Ectodermal cell (in vitro differentiated cells): ENCODE results near the gene NOL11.

ENCODE experiments used
- H3K27ac ChIP-seq: 2 replicates; pipeline ENCODE4 v1.7.0; 2013; ENCODE audit warnings: mild to moderate bottlenecking, low read depth, low read length; ENCODE audit not compliant: insufficient read depth, poor library complexity, severe bottlenecking
- H3K27me3 ChIP-seq: 2 replicates; pipeline ENCODE4 v1.7.0; 2013; ENCODE audit warnings: mild to moderate bottlenecking, low read length; ENCODE audit not compliant: insufficient read depth, control insufficient read depth, poor library complexity, severe bottlenecking
- H3K36me3 ChIP-seq: one replicate; pipeline ENCODE4 v1.7.0; 2013; ENCODE audit warnings: low read length; ENCODE audit not compliant: control insufficient read depth, insufficient read depth
- H3K4me1 ChIP-seq: one replicate; pipeline ENCODE4 v1.7.0; 2013; ENCODE audit warnings: low read length; ENCODE audit not compliant: control insufficient read depth, insufficient read depth
- H3K4me3 ChIP-seq: 2 replicates; pipeline ENCODE4 v1.7.0; 2013; ENCODE audit warnings: low read depth, low read length, control low read depth; ENCODE audit not compliant: insufficient read depth
- H3K9me3 ChIP-seq: 2 replicates; pipeline ENCODE4 v1.7.0; 2013; ENCODE audit warnings: mild to moderate bottlenecking, low read length, moderate library complexity; ENCODE audit not compliant: control insufficient read depth
- WGBS, 2 experiments: methylation state at CpG; one replicate each; pipeline ENCODE4 v1.1.7; 2013; ENCODE audit warnings: missing lambda C conversion rate in 2 of 2; 5-methylcytosine and 5-hydroxymethylcytosine counted together

The NOL11 gene

DNA sequence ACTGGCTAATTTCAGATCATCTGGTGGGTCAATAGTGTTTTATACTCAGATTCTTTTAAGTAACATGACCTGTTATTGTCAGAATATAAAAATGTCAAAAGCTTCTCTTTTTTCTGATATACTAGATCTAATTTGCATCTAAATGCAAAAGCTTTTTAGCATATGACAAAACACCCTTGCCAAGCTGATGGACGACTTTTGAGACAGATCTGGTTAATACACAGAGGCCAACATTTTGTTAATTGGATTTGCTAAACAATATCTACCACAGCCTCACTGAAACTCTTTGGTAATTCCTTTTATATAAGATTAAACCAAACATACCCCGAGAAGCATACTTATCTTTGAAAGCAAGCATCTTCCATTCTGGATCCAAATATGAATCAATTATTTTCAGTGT is 10.3 kb upstream of the NOL11 start:
- 92 to 93% methylated on average over 2 of the region's 2 CpGs for WGBS, 2 experiments
- H3K36me3 ChIP-seq = no peaks in the 10 kb centered on the region
- no peak overlapping the region for H3K4me3 ChIP-seq
- H3K4me1 ChIP-seq = no peaks in the 10 kb centered on the region
- no peak overlapping the region for H3K27ac ChIP-seq
- H3K27me3 ChIP-seq = no peaks in the 10 kb centered on the region
- H3K9me3 ChIP-seq = no peaks in the 10 kb centered on the region

GRCh38 chr17:67708378-67708777 is 9.4 kb upstream of the NOL11 start:
- WGBS, 2 experiments = 90 to 93% methylated on average over 3 of the region's 3 CpGs
- Histone ChIP-seq H3K36me3 (no peaks in the 10 kb centered on the region), H3K27ac (no peak overlapping the region), H3K9me3 (no peaks in the 10 kb centered on the region), H3K4me1 (no peaks in the 10 kb centered on the region), H3K27me3 (no peaks in the 10 kb centered on the region), H3K4me3 (no peak overlapping the region)

GRCh38 chr17:67711916-67712315 is 5.8 kb upstream of the NOL11 start:
- Histone ChIP-seq H3K36me3 (no peaks in the 10 kb centered on the region), H3K9me3 (no peaks in the 10 kb centered on the region), H3K27me3 (no peaks in the 10 kb centered on the region), H3K4me1 (no peaks in the 10 kb centered on the region), H3K4me3 (no peak overlapping the region), H3K27ac (no peak overlapping the region)
- WGBS, 2 experiments = 81 to 85% methylated on average over 4 of the region's 4 CpGs

DNA sequence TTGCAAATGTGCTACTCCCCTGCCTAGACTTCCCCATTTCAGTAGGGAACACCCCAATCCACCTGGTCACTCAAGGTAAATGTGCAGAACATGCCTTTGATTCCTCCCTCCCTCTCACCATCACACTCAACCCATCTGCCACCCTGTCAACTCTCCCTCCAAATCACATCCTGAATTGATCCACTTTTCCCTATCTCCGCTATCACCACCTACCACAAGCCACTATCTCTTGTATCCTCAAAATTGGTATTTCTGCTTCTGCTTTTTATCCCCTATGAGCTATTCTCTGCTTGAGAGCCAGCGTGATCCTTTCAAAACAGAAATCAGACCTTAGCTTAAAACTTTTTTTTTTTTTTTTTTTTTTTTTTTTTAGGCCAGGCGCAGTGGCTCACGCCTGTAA is 5.4 kb upstream of the NOL11 start:
- Histone ChIP-seq H3K4me1 (no peaks in the 10 kb centered on the region), H3K27me3 (no peaks in the 10 kb centered on the region), H3K27ac (no peak overlapping the region), H3K36me3 (no peaks in the 10 kb centered on the region), H3K4me3 (no peak overlapping the region), H3K9me3 (no peaks in the 10 kb centered on the region)
- 94% methylated on average over 4 of the region's 4 CpGs for WGBS, 2 experiments

DNA sequence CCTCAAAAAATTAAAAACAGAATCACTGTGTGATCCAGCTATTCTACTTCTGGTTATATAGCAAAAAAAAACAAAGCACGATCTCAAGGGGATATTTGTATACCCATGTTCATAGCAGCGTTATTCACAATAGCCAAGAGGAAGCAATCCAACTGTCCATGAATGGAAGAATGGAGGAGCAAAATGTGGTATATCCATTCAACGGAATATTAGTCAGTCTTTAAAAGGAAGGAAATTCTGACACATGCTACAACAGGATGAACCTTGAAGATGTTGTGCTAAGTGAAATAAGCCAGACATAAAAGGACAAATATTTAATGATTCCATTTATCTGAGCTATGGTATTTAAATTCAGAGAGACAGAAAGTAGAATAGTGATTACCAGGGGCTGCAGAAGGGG is 4.6 kb upstream of the NOL11 start:
- WGBS, 2 experiments = 95 to 98% methylated on average over 3 of the region's 3 CpGs
- H3K4me3 ChIP-seq = no peak overlapping the region
- no peaks in the 10 kb centered on the region for H3K9me3 ChIP-seq
- H3K27ac ChIP-seq = no peak overlapping the region
- H3K27me3 ChIP-seq = no peaks in the 10 kb centered on the region
- no peaks in the 10 kb centered on the region for H3K36me3 ChIP-seq
- H3K4me1 ChIP-seq = no peaks in the 10 kb centered on the region

- H3K9me3 ChIP-seq = no peaks in the 10 kb centered on the region
- 90 to 93% methylated on average over 6 of the region's 6 CpGs for WGBS, 2 experiments
- no peak overlapping the region for H3K4me3 ChIP-seq
- H3K27me3 ChIP-seq = no peaks in the 10 kb centered on the region
- no peaks in the 10 kb centered on the region for H3K4me1 ChIP-seq
- peaks cover 8% of the 10 kb centered on the region for H3K36me3 ChIP-seq
- H3K27ac ChIP-seq = no peak overlapping the region
Measured at GRCh38 chr17:67716405-67716798, 1.3 kb upstream of the NOL11 start.

GRCh38 chr17:67717192-67717623 is 528 bp upstream of the NOL11 start:
- 12 to 19% methylated on average over 5 of the region's 5 CpGs for WGBS, 2 experiments
- Histone ChIP-seq H3K4me3 (peak overlapping the region; percentile 74), H3K9me3 (no peaks in the 10 kb centered on the region), H3K27me3 (no peaks in the 10 kb centered on the region), H3K36me3 (peaks cover 15% of the 10 kb centered on the region), H3K27ac (no peak overlapping the region), H3K4me1 (no peaks in the 10 kb centered on the region)

DNA sequence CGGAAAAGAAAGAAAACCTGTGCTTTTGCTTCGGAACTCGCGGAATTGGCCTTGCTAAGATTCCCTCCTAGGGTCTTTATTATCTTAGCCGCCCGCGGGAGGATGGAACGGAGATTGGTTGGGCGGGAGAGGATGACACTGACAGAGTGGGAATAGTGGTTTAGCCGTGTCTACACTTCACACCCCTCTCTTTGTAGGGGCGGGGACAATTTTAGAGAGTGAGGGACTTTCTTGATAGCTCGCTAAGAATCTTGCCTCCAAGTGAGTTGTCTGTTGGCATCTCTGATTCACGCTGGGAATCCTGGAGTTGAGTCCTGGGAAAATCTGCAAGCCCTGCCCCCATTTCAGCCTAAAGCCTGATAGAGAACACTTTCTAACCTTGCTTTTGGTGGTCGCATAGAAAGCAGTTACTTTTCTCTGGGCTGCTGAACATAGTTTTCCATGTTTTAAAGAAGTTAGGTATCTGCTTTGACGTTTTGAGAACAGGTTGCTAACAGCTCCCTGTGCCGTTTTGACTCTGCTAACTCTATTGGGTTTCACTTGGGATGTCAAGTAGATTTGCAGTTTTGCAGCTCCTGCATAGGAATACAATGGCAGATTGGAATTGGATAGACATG is 697 bp downstream of the NOL11 start:
- Histone ChIP-seq H3K9me3 (no peaks in the 10 kb centered on the region), H3K4me1 (no peaks in the 10 kb centered on the region), H3K4me3 (peak overlapping the region; percentile 74), H3K36me3 (peaks cover 16% of the 10 kb centered on the region), H3K27ac (peak overlapping the region; percentile 89), H3K27me3 (no peaks in the 10 kb centered on the region)
- 2 to 3% methylated on average over 16 of the region's 16 CpGs for whole genome bisulfite sequencing, 2 experiments

- H3K27ac ChIP-seq = no peak overlapping the region
- no peaks in the 10 kb centered on the region for H3K4me1 ChIP-seq
- H3K4me3 ChIP-seq = no peak overlapping the region
- no peaks in the 10 kb centered on the region for H3K9me3 ChIP-seq
- H3K36me3 ChIP-seq = peaks cover 70% of the 10 kb centered on the region
- WGBS, 2 experiments = 100% methylated on average over 3 of the region's 4 CpGs
- no peaks in the 10 kb centered on the region for H3K27me3 ChIP-seq
Measured at GRCh38 chr17:67725373-67725791, 7.6 kb downstream of the NOL11 start.

DNA sequence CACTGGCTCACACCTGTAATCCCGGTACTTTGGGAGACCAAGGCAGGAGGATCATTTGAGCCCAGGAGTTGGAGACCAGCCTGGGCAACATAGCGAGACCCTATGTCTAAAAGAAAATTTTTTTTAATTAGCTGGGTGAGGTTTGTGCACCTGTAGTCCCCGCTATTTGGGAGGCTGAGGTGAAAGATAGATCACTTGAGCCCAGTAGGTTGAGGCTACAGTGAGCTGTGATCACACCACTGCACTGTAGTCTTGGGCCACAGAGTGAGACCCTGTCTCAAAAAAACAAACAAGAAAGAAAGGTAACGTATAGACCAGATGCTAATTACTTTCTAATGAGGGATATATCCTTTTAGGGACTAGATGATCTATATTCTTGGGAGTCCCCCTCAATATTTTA is 8.1 kb downstream of the NOL11 start:
- Histone ChIP-seq H3K4me3 (no peak overlapping the region), H3K36me3 (peaks cover 70% of the 10 kb centered on the region), H3K27me3 (no peaks in the 10 kb centered on the region), H3K4me1 (no peaks in the 10 kb centered on the region), H3K9me3 (no peaks in the 10 kb centered on the region), H3K27ac (no peak overlapping the region)
- 95 to 97% methylated on average over 3 to 4 of the region's 4 CpGs for WGBS, 2 experiments
